ENCODE measurements around the gene STX8.

GRCh38 chr17:9512323-9513168 is 63.1 kb downstream of the STX8 start:
- TF ChIP-seq FOXM1 (IDR thresholded peaks at IDR 0.05; ENCODE audit: borderline replicate concordance), result no peak
- TF ChIP-seq TARDBP (IDR thresholded peaks at IDR 0.05), result no peak
